Neural cell (in vitro differentiated cells): ENCODE data around the gene RUNX1. TPM values are rescaled to one million over a fixed set of nuclear protein-coding genes. Genes with fewer than 3 reads are reported as not detected.

Source experiments
- H2AFZ ChIP-seq: fragments of 200-600, 300-800 bp; sonication (generic), shearing (Covaris generic); 2 replicates; pipeline ENCODE4 v1.6.0; 2014; ENCODE audit warnings: low read depth, mild to moderate bottlenecking, antibody characterized with exemption, low read length, moderate library complexity
- H3F3A ChIP-seq: fragments of 200-600 bp; shearing (Covaris generic); 2 replicates; pipeline ENCODE4 v1.6.1; 2016; ENCODE audit warnings: mild to moderate bottlenecking, moderate library complexity, mixed read lengths, antibody characterized with exemption, low read length; ENCODE audit not compliant: insufficient read depth, poor library complexity, severe bottlenecking
- H3K27ac ChIP-seq: fragments of 200-600, 300-800 bp; sonication (generic), shearing (Covaris generic); 2 replicates; pipeline ENCODE4 v1.5.1; 2014; ENCODE audit warnings: mild to moderate bottlenecking, low read length, moderate library complexity
- H3K27me3 ChIP-seq: fragments of 300-800, 200-600 bp; sonication (generic), shearing (Covaris generic); 2 replicates; pipeline ENCODE4 v1.6.0; 2014; ENCODE audit warnings: mild to moderate bottlenecking, low read depth, low read length, moderate library complexity; ENCODE audit not compliant: insufficient read depth
- H3K36me3 ChIP-seq: fragments of 300-800, 200-600 bp; sonication (generic), shearing (Covaris generic); 2 replicates; pipeline ENCODE4 v1.5.1; 2014; ENCODE audit warnings: mild to moderate bottlenecking, antibody characterized with exemption, low read length, moderate library complexity; ENCODE audit not compliant: insufficient read depth
- H3K4me2 ChIP-seq: fragments of 300-800, 200-600 bp; sonication (generic), shearing (Covaris generic); 2 replicates; pipeline ENCODE4 v1.6.0; 2014; ENCODE audit warnings: mild to moderate bottlenecking, low read length
- H3K4me3 ChIP-seq: fragments of 300-800, 200-600 bp; sonication (generic), shearing (Covaris generic); 2 replicates; pipeline ENCODE4 v1.5.1; 2014; ENCODE audit warnings: mild to moderate bottlenecking, low read length, moderate library complexity
- H3K79me2 ChIP-seq: fragments of 200-600 bp; shearing (Covaris generic); replicated peaks from 2 replicates; pipeline ENCODE4 v1.6.0; 2014; ENCODE audit warnings: mild to moderate bottlenecking, low read length, moderate library complexity; ENCODE audit not compliant: insufficient read depth
- H3K9ac ChIP-seq: fragments of 300-800, 200-600 bp; sonication (generic), shearing (Covaris generic); 2 replicates; pipeline ENCODE4 v1.6.1; 2016; ENCODE audit warnings: mild to moderate bottlenecking, low read length, mixed read lengths
- H3K9me2 ChIP-seq: fragments of 200-600 bp; shearing (Covaris generic); 2 replicates; pipeline ENCODE4 v1.6.1; 2016; ENCODE audit warnings: mild to moderate bottlenecking, low read length, mixed read lengths; ENCODE audit not compliant: insufficient read depth
- H3K9me3 ChIP-seq: fragments of 200-600, 300-800 bp; sonication (generic), shearing (Covaris generic); 2 replicates; pipeline ENCODE4 v1.6.1; 2016; ENCODE audit warnings: mild to moderate bottlenecking, mixed run types, low read length, moderate library complexity, mixed read lengths
- H4K20me1 ChIP-seq: fragments of 200-600 bp; shearing (Covaris generic); 2 replicates; pipeline ENCODE4 v1.6.1; 2016; ENCODE audit warnings: mild to moderate bottlenecking, mixed run types; ENCODE audit not compliant: insufficient read depth
- EP300 ChIP-seq: fragments of 450-650 bp; conservative IDR thresholded peaks from 2 replicates; pipeline ENCODE4 v1.6.1; 2014; ENCODE audit warnings: antibody characterized with exemption, mild to moderate bottlenecking, moderate library complexity; ENCODE audit not compliant: poor library complexity, severe bottlenecking
- EZH2 ChIP-seq: fragments of 200-600, 300-800 bp; shearing (Covaris generic), sonication (generic); IDR thresholded peaks from 2 replicates; pipeline ENCODE4 v1.6.1; 2014; ENCODE audit warnings: antibody characterized with exemption, low read length, borderline replicate concordance, mild to moderate bottlenecking; ENCODE audit not compliant: insufficient read depth, poor library complexity, severe bottlenecking
- MXI1 ChIP-seq: fragments of 450-650 bp; conservative IDR thresholded peaks from 2 replicates; pipeline ENCODE4 v1.6.1; 2014; ENCODE audit warnings: antibody characterized with exemption, mild to moderate bottlenecking; ENCODE audit not compliant: poor library complexity, severe bottlenecking
- POLR2AphosphoS5 ChIP-seq: IDR thresholded peaks from 2 replicates; pipeline ENCODE4 v1.6.1; 2012
- RAD21 ChIP-seq: fragments of 450-650 bp; conservative IDR thresholded peaks from 2 replicates; pipeline ENCODE4 v1.6.1; 2014; ENCODE audit warnings: antibody characterized with exemption, mild to moderate bottlenecking, moderate library complexity
- REST ChIP-seq: IDR thresholded peaks from 2 replicates; pipeline ENCODE4 v1.6.1; 2012; ENCODE audit warnings: borderline replicate concordance
- SMC3 ChIP-seq: fragments of 450-650 bp; conservative IDR thresholded peaks from 2 replicates; pipeline ENCODE4 v1.6.1; 2014; ENCODE audit warnings: antibody characterized with exemption, mild to moderate bottlenecking, moderate library complexity; ENCODE audit not compliant: poor library complexity
- TAF1 ChIP-seq: IDR thresholded peaks from 2 replicates; pipeline ENCODE4 v1.6.1; 2012; ENCODE audit warnings: low read depth
- polyA plus RNA-seq: library from polyadenylated mRNA; depleted of rRNA; stranded (reverse); fragments of >200 nt; gene quantifications from 2 replicates; pipeline ENCODE4 v1.2.3, GENCODE V29; 2014
- TF ChIP-seq, protein P1 (sequence below): fragments of 450-650 bp; IDR thresholded peaks from 2 replicates; pipeline ENCODE4 v1.5.1; 2014; ENCODE audit warnings: antibody characterized with exemption, mild to moderate bottlenecking, moderate library complexity; ENCODE audit not compliant: poor library complexity, severe bottlenecking

RUNX1 gene
- polyA plus RNA-seq, 1 donor from 2014 or later, result not detected

DNA sequence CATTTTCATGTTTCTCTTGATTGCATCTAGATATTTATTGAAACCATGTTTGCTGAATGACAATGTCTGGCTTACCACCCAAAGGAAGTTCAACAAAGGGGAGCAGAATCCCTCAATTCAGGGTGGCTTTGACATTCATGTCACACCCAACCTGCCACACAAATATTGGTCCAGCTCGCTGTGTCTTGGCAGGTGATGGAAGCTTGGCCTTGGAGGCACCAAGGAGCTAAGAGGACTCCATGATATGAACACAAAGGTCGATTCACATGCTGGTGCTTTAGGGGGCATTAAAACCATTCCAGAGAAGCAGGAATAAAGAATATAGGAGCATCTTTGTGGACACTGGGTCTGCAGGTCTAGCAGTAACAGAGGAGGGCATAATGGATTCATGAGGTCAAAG lies 114.8 kb downstream of the RUNX1 start:
- H3K9me2 ChIP-seq, result no peaks in the 10 kb centered on the region
- no peaks in the 10 kb centered on the region for H3K36me3 ChIP-seq
- no peaks in the 10 kb centered on the region for H4K20me1 ChIP-seq
- no peaks in the 10 kb centered on the region for H3F3A ChIP-seq
- H3K27me3 ChIP-seq, result no peaks in the 10 kb centered on the region
- TF ChIP-seq REST (no peak), EZH2 (no peak), EP300 (no peak), TAF1 (no peak), MXI1 (no peak), RAD21 (no peak), POLR2AphosphoS5 (no peak), SMC3 (no peak)
- TF ChIP-seq, protein P1, sequence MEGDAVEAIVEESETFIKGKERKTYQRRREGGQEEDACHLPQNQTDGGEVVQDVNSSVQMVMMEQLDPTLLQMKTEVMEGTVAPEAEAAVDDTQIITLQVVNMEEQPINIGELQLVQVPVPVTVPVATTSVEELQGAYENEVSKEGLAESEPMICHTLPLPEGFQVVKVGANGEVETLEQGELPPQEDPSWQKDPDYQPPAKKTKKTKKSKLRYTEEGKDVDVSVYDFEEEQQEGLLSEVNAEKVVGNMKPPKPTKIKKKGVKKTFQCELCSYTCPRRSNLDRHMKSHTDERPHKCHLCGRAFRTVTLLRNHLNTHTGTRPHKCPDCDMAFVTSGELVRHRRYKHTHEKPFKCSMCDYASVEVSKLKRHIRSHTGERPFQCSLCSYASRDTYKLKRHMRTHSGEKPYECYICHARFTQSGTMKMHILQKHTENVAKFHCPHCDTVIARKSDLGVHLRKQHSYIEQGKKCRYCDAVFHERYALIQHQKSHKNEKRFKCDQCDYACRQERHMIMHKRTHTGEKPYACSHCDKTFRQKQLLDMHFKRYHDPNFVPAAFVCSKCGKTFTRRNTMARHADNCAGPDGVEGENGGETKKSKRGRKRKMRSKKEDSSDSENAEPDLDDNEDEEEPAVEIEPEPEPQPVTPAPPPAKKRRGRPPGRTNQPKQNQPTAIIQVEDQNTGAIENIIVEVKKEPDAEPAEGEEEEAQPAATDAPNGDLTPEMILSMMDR, result no peak
- H3K27ac ChIP-seq, result no peak overlapping the region
- H3K9me3 ChIP-seq, result no peaks in the 10 kb centered on the region
- H3K9ac ChIP-seq, result no peak overlapping the region
- no peak overlapping the region for H3K4me2 ChIP-seq
- no peak overlapping the region for H2AFZ ChIP-seq
- no peaks in the 10 kb centered on the region for H3K79me2 ChIP-seq
- no peak overlapping the region for H3K4me3 ChIP-seq

DNA sequence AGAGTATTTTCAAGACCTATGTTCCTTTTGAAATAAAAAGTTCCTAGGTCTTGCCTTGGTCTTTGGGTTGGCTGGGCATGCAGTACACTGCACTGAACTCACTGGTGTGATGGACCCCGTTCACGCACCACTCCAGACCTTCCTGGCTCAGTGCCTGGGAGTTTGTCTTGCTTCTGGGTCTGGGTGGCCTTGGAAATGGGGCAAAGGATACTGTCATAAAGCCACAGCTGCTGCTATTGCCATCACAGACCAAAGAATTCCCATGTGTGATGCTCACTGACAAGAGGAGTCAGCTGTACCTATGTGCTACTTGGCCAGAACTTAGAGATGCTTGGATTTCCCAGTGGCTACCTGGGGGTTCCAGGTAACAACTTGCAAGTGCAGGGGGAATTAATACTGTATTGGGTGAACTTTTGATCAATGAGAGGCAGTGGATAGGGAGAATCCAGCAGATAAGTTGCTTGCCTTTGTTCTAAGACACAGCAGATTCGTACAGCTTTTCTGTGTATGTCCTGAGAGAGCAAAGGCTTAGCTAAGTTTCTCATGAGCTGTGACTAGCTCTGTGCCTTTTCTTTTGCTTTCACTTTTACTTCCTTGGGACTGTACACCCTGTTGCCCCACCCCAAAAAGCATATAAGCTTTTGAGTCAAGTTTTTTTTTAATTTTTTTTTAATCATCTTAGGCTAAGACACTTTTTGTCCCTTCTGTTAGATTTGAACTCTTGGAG lies 115.3 kb downstream of the RUNX1 start:
- no peaks in the 10 kb centered on the region for H3F3A ChIP-seq
- no peaks in the 10 kb centered on the region for H3K79me2 ChIP-seq
- H3K9me2 ChIP-seq, result no peaks in the 10 kb centered on the region
- no peak overlapping the region for H3K4me2 ChIP-seq
- no peak for TF ChIP-seq EZH2
- no peak for TF ChIP-seq SMC3
- no peak for TF ChIP-seq REST
- TF ChIP-seq EP300, result no peak
- H3K9ac ChIP-seq, result no peak overlapping the region
- no peak overlapping the region for H3K27ac ChIP-seq
- no peaks in the 10 kb centered on the region for H3K36me3 ChIP-seq
- H4K20me1 ChIP-seq, result no peaks in the 10 kb centered on the region
- H2AFZ ChIP-seq, result no peak overlapping the region
- H3K27me3 ChIP-seq, result no peaks in the 10 kb centered on the region
- no peaks in the 10 kb centered on the region for H3K9me3 ChIP-seq
- no peak overlapping the region for H3K4me3 ChIP-seq
